DMS114 treated with DMSO at 0.1 percent for 48 hours (cell line): Measurements from ENCODE around the gene DSG2.
"Not testable (repeated sequence)": the region's sequence is repeated elsewhere in the genome, so short reads cannot be mapped to it uniquely, and the experiment has no call there.

Experiments used
- DNase-seq: peaks from one replicate; lab custom pipeline; 2025; ENCODE audit not compliant: unreplicated experiment; lab: John Stamatoyannopoulos, UW

DSG2 gene

DNA sequence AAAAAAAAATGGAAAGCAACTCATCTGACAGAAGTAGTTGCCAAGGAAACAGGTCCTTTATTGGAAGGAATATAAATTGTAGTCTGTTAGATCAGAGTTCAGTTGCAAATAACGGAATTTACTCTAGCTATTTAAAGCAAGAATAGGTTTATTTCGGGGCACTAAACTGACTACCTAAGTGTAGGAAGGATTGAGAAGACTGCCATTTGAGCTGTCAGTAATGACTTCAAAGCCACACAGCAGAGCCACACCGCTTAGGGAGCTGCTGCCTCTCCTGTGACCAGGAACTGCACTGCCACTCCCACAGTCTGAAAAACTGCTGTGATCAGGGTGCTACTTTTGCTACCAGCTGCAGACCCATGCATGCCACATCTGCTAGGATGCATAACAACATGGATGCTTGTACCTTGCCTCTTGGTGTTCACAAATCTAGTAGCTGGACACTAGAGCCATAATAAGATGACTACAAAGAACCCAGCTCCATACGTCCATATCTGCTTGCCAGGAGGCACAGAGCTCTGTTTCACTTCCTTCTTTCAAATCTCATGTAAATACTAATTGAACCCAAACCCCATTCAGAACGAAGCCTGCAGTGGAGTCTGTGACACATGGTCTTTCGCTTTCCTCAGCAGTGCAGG is 2.2 kb downstream of the DSG2 start:
- DNase-seq, result no peak

DNA sequence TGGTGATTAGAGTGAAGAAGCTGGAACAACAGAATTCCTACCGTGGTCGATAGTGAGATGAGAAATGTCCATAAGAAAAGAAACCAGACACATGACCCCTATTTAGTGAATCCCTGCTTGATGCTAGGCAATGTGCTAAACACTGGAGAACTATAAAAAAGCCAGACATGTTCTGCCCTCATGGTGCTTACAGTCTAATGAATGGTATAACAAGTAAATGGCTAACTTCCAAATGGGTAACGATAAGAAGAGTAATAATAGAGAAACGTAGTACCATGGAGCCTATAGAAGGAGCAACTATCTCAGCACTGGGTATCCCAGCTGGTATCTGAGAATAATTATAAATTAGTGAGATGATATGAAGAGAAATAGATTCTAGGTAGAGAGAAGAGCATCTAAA is 5.0 kb downstream of the DSG2 start:
- DNase-seq, result no peak

GRCh38 chr18:31504455-31505147 is 6.6 kb downstream of the DSG2 start:
- no peak for DNase-seq

- no peak for DNase-seq
Observed at GRCh38 chr18:31505156-31505555, 7.2 kb downstream of the DSG2 start.

DNA sequence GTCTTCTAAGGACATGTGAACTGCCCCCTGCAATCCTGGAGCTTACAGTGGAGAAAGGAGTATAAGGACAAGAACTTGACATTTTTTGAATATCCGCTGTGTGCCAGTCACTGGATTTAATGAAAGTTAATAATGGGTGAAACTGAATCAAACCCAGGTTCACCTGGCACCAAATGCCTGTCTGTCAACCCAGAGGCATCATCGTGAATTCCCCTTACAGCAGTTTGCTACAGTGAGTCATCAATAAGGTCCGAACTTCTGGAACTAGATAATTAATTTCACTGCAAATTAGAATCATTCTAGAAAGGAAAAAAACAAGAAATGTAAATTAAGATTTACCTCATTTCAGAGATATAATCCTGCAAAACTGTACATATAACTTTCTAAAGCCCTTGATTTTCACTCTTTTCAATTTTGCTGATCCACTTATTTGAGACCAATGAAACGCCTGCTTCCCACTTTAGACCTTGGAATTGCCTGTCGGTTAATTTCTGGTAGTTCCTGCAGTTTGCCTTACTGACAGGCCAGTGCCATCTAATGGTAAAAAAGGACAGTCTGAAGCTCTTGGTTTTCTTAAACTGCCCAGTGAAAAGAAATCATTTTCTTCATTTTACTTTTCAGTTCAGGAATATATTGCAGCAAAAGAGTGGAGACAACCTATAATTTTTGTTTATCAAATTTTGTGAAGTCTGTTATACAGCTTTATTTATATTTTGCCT is 8.2 kb downstream of the DSG2 start:
- DNase-seq, result peak; percentile 13

DNA sequence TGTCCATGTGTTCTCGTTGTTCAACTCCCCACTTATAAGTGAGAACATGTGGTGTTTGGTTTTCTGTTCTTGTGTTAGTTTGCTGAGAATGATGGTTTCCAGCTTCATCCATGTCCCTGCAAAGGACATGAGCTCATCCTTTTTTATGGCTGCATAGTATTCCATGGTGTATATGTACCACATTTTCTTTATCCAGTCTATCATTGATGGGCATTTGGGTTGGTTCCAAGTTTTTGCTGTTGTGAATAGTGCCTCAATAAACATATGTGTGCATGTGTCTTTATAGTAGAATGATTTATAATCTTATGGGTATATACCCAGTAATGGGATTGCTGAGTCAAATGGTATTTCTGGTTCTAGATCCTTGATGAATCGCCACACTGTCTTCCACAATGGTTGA is 9.1 kb downstream of the DSG2 start:
- DNase-seq, result not testable (repeated sequence)

DNA sequence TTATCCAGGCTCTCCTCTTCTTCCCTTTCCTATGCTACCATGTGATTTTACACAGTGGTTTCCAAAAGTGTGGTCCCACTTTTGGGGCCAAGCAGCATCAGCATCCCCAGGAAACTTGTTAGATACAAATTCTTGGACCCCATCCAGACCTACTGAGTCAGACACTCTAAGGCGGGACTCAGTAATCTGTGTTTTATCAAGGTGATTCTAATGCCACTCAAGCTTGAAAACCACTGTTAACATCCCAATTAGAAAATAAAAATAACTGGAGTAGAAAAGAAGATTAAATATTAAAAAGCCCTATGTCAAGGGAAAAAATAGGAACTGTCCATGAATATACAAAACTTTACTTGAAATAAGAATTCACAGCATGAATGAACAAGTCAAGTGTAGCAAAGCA is 10.8 kb downstream of the DSG2 start:
- DNase-seq, result no peak

DNA sequence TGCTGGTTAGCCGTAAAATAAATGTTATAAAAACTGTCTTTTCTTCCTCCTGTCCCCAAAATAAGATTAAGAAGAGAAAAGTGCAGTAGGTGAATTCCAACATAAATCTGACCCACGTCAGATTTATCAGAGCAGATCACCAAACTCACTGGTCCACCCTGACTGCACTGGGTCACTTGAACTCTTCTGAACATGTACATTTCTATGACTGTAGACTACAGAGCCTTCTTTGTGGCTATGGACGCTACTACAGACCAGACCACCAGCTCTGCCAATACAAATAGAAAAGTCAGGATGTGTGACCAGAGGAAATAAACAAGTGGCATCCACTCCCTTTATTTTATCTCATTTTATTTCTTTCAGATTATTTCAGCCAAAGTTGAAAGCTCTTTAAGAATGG is 11.6 kb downstream of the DSG2 start:
- no peak for DNase-seq

- DNase-seq, result no peak
Observed at GRCh38 chr18:31510319-31510718, 12.3 kb downstream of the DSG2 start.

DNA sequence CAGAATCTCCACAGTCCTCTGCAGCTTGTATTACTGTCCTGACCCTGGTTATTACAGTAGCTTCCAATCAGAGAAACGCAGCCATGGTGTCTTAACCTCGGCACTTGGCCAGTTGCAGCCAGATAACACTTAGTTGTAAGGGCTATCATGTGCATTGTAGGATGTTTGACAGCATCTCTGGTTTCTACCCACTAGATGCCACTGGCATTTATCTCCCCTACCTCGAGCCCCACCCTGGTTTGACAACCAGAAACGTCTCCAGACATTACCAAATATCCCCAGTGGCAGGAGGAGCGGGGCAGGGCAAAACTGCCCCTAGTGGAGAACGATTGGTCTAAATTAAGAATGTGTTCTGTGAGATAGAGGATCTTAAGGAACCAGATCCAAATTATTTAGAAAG is 13.1 kb downstream of the DSG2 start:
- DNase-seq, result no peak

GRCh38 chr18:31512203-31512764 is 14.3 kb downstream of the DSG2 start:
- no peak for DNase-seq

DNA sequence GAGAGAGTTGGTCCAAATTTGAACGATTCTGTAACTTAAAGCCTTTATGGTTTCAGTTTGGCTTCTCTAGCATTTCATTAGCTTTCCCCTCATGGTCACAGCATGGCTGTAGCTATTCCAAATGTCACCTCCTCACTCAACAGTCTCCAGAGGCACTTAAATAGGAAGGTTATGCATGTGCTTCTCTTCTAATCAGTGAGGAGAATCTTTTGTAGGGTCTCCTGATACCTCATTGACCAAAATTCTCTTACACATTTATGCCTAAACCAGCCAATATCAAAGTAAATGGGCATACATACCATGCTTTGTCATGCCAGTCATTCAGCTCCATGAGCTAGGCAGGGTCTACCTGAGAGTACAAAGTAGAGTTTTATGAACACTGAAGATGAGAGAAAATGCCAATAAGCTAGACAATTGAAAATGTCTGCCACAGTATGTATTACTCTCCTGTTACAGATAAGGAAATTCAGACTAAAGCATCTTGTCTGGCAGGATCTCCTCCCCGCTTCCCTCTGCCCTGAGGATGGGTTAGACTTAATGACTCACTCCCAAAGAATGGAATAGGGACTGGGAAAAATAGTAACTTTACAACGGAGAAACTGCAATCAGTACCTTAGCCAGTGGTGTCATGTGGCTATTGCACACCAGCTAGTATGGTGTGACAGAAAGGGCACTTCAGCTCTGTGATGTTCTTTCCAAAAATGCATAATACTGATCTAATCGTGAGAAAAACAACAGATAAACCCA is 15.4 kb downstream of the DSG2 start:
- DNase-seq, result no peak

- DNase-seq, result no peak
Observed at GRCh38 chr18:31516437-31516836, 18.5 kb downstream of the DSG2 start.

- no peak for DNase-seq
Observed at GRCh38 chr18:31526374-31526773, 28.4 kb downstream of the DSG2 start.

DNA sequence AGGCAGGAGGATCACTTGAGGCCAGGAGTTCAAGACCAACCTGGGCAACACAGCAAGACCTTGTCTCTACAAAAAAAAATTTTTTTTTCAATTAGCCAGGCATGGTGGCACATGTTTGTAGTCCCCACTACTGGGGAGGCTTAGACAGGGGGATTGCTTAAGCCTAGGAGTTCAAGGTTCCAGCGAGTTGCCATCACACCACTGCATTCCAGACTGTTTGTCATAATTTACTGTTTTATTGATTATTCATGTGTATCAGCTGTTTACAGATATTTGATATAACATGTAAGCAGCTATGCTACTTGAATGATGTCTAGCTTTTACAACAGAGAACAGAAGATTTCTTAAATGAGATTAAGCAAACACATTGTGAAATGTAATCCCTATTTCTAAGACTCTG is 35.3 kb downstream of the DSG2 start:
- no peak for DNase-seq

DNA sequence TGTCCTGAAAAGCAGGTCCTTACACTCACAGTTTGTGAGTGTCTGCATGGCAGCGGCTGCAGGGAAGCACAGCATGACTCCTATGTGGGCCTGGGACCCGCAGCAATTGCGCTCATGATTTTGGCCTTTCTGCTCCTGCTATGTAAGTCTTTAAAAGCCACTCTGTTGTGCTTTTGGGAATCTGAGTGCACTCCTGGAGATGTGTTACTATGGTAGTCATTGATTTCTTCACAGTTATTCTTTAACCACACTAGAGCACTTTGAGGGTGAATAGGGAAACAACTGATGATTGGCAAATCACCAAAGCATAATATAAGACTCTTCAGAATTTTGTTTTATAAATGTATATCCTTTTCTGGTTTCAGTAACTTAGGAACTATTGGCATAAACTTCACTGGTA is 40.9 kb downstream of the DSG2 start:
- DNase-seq, result no peak

- no peak for DNase-seq
Observed at GRCh38 chr18:31546476-31546875, 48.5 kb downstream of the DSG2 start.

GRCh38 chr18:31548853-31549252 is 50.9 kb downstream of the DSG2 start:
- DNase-seq, result no peak

DNA sequence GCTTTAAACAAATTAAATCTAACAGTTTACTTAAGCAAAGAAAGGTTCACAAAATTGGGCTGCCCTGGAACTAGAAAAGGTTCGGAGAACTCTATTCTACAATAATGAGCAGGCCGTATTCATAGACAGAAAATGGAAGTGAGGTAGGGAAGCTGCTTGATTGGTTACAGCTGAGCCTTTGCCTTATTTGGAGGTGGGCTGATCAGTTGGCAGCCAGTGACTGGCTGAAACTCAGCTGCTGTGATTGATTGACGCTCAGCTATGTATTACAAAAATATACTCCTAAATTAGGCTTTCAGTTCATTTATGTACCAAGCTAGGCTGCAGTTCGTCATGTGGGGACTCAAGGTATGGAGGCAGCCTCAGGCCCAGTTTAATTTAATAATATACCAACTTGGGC is 51.4 kb downstream of the DSG2 start:
- no peak for DNase-seq

DNA sequence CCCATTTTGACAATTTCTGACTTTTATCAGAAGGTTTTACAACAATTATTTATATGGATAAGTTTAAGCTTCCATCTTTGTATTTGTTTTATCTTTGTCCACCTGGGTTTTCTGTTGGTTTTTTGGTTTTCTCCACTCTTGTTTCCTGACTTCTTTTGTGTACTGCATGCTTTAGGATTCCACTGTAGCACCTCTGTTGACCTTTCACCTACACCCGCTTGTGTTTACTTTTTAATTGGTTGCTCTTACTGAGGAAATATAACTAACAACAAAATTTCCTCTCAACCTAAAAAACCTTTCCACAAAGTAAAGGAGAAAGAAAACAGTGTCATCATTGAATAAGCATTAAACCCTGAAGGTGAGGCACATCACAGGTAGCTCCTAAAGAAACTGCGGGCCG is 53.9 kb downstream of the DSG2 start:
- no peak for DNase-seq

DNA sequence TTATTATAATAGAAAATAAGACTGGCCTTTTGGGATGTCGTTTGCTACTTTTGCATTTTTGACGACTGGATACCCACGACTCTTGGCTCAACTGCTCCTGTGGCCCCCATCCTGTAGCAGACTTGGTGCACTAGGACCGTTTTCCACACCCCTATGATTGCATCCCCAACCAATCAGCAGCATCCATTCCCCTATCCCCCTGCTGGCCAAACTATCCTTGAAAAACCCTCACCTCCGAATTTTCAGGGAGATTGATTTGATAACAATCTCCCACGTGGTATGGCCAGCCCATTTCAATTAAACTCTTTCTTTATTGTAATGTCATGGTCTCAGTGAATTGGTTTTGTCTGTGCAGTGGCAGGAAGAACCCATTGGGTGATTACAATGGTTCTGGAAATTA is 55.8 kb downstream of the DSG2 start:
- DNase-seq, result no peak
